ENCODE data around the gene HPCAL1. TPM values are rescaled to one million over a fixed set of nuclear protein-coding genes. Genes with fewer than 3 reads are reported as not detected.

HPCAL1 gene
- total and polyA plus RNA-seq, 10 of the 15 experiments (the other 5 are each of a cell fraction or from before 2014, with no cell fraction given): 0.40 to 12.8 (median 7.9) TPM

- POLR2A ChIA-PET: interaction anchor here (0.6 kb wide), 1 partner anchor 10 kb away, joined by 3 read pairs; no protein-coding TSS in a partner anchor
- no peaks in the 10 kb centered on the region for H3K79me2 ChIP-seq (ENCODE audit: control insufficient read depth, insufficient read depth, low read length)
- CTCF ChIA-PET: interaction anchor here (1.6 kb wide), 1 partner anchor 136 kb away, joined by 9 read pairs; no protein-coding TSS in a partner anchor
- H3K9me3 ChIP-seq (replicated peaks; ENCODE audit: control insufficient read depth, insufficient read depth, low read length): no peaks in the 10 kb centered on the region
- no peaks in the 10 kb centered on the region for H4K20me1 ChIP-seq (ENCODE audit: control insufficient read depth, insufficient read depth)
- DNase-seq (ENCODE audit: low read depth, low spot score) (no peak), FAIRE-seq (no peak), ATAC-seq (no peak)
- WGBS (ENCODE audit: insufficient coverage, insufficient replicate concordance, low lambda C conversion rate, missing lambda C conversion rate): 46% methylated on average over 22 of the region's 22 CpGs
- no peak overlapping the region for H3K9ac ChIP-seq (ENCODE audit: control insufficient read depth, insufficient read depth, low read length)
- H3K4me3 ChIP-seq: no peak overlapping the region
- H3K4me2 ChIP-seq (ENCODE audit: control insufficient read depth, insufficient read depth): no peak overlapping the region
- no peak overlapping the region for H2AFZ ChIP-seq (ENCODE audit: control insufficient read depth, low read depth, low read length)
- no peak overlapping the region for H3K27ac ChIP-seq (ENCODE audit: control insufficient read depth, insufficient read depth)
- in situ Hi-C loops (cut with MboI): no loop called here
- no TSS peak for BruUV-seq (replicated peaks)
- SMC1A ChIA-PET (ENCODE audit: uncharacterized antibody, unreplicated experiment): interaction anchor here (1.5 kb wide), 2 partner anchors 135 to 162 kb away, joined by 4 to 8 read pairs; no protein-coding TSS in a partner anchor
- RAD21 ChIA-PET (ENCODE audit: unreplicated experiment): no interaction called here
- peaks cover 0 to 1% of the 10 kb centered on the region in 2 experiments; a peak in 2 of 4 replicates for H3K27me3 ChIP-seq (replicated peaks in 1 of 2; ENCODE audit: control insufficient read depth in 2 of 2, insufficient read depth in 2 of 2, low read length in 1 of 2)
- no peaks in the 10 kb centered on the region for H3K36me3 ChIP-seq (ENCODE audit: control insufficient read depth in 2 of 2, insufficient read depth in 2 of 2, low read length in 1 of 2)
- intact Hi-C loops (cut with micrococcal nuclease; ENCODE audit: unreplicated experiment): no loop called here
- H3K4me1 ChIP-seq (ENCODE audit: control insufficient read depth, insufficient read depth, low read length): peaks cover 2% of the 10 kb centered on the region; the same call in 1 of the 2 replicates
- no peak for TF ChIP-seq SP1 (IDR thresholded peaks at IDR 0.05; ENCODE audit: low read depth, low read length)
- TF ChIP-seq ZNF687 (IDR thresholded peaks at IDR 0.05): no peak
- no peak for TF ChIP-seq ZNF384 (IDR thresholded peaks at IDR 0.05; ENCODE audit: borderline replicate concordance, low read depth, low read length)
- TF ChIP-seq ESRRA (IDR thresholded peaks at IDR 0.05; ENCODE audit: low read length): no peak
- TF ChIP-seq FOS (IDR thresholded peaks at IDR 0.05; ENCODE audit: borderline replicate concordance, extremely low read depth, insufficient read length): no peak
- no peak for TF ChIP-seq RELA (IDR thresholded peaks at IDR 0.05; ENCODE audit: borderline replicate concordance, partially characterized antibody)
- no peak for TF ChIP-seq JUND (IDR thresholded peaks at IDR 0.05; ENCODE audit: low read depth, low read length)
- no peak for TF ChIP-seq CHD1 (IDR thresholded peaks at IDR 0.05; ENCODE audit: low read depth, low read length)
- no peak for TF ChIP-seq CHD2 (IDR thresholded peaks at IDR 0.05; ENCODE audit: borderline replicate concordance, low read depth, low read length)
- no peak for TF ChIP-seq NR2C2 (IDR thresholded peaks at IDR 0.05; ENCODE audit: borderline replicate concordance, control insufficient read depth, insufficient read length, low read depth)
- TF ChIP-seq SMARCA5 (IDR thresholded peaks at IDR 0.05): no peak
- no peak for TF ChIP-seq POU2F2 (IDR thresholded peaks at IDR 0.05; ENCODE audit: borderline replicate concordance, low read depth, low read length)
- no peak for TF ChIP-seq STAT3 (IDR thresholded peaks at IDR 0.05; ENCODE audit: low read depth, low read length)
- no peak for TF ChIP-seq BCL3 (IDR thresholded peaks at IDR 0.05; ENCODE audit: borderline replicate concordance, insufficient read depth, low read depth, low read length, poor library complexity, severe bottlenecking)
- TF ChIP-seq, protein P1, sequence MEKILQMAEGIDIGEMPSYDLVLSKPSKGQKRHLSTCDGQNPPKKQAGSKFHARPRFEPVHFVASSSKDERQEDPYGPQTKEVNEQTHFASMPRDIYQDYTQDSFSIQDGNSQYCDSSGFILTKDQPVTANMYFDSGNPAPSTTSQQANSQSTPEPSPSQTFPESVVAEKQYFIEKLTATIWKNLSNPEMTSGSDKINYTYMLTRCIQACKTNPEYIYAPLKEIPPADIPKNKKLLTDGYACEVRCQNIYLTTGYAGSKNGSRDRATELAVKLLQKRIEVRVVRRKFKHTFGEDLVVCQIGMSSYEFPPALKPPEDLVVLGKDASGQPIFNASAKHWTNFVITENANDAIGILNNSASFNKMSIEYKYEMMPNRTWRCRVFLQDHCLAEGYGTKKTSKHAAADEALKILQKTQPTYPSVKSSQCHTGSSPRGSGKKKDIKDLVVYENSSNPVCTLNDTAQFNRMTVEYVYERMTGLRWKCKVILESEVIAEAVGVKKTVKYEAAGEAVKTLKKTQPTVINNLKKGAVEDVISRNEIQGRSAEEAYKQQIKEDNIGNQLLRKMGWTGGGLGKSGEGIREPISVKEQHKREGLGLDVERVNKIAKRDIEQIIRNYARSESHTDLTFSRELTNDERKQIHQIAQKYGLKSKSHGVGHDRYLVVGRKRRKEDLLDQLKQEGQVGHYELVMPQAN (conservative IDR thresholded peaks at IDR 0.05): no peak
- TF ChIP-seq KLF5 (IDR thresholded peaks at IDR 0.05; ENCODE audit: partially characterized antibody): no peak
These were observed 29.2 kb upstream of the HPCAL1 start for GRCh38 chr2:10273215-10274175.
